Astrocyte (in vitro differentiated cells and primary cell): ENCODE data around the gene ZNF586. TPM values are rescaled to one million over a fixed set of nuclear protein-coding genes. Genes with fewer than 3 reads are reported as not detected.
A peak's percentile ranks its signal among the peaks of the same experiment; 100 is the strongest.
"Not testable (repeated sequence)": the region's sequence is repeated elsewhere in the genome, so short reads cannot be mapped to it uniquely, and the experiment has no call there.

Experiments used
- DNase-seq: peaks from one replicate; pipeline ENCODE4 v3.0.0-alpha.2; 2010; ENCODE audit warnings: low read depth
- FAIRE-seq: peaks from 2 replicates; lab custom pipeline; 2011; peaks lifted over from hg19 to GRCh38; lab: Jason Lieb, UNC
- H2AFZ ChIP-seq: 2 replicates; pipeline ENCODE4 v1.6.0; 2012; ENCODE audit warnings: low read depth, low read length, inconsistent platforms
- H3K27ac ChIP-seq: 2 replicates; pipeline ENCODE4 v1.5.1; 2011; ENCODE audit warnings: low read depth, low read length, inconsistent platforms
- H3K27me3 ChIP-seq: 2 replicates; pipeline ENCODE4 v1.6.0; 2011; ENCODE audit warnings: low read length, inconsistent platforms; ENCODE audit not compliant: insufficient read depth
- H3K36me3 ChIP-seq: 2 replicates; pipeline ENCODE4 v1.5.1; 2011; ENCODE audit warnings: low read length, inconsistent platforms; ENCODE audit not compliant: insufficient read depth
- H3K4me1 ChIP-seq: 2 replicates; pipeline ENCODE4 v1.5.1; 2011; ENCODE audit warnings: low read length, inconsistent platforms; ENCODE audit not compliant: insufficient read depth
- H3K4me2 ChIP-seq: 2 replicates; pipeline ENCODE4 v1.6.0; 2012; ENCODE audit warnings: low read length, inconsistent platforms
- H3K4me3 ChIP-seq: 2 replicates; pipeline ENCODE4 v1.5.1; 2011; ENCODE audit warnings: low read depth, mild to moderate bottlenecking, low read length, inconsistent platforms; ENCODE audit not compliant: insufficient read depth
- H3K79me2 ChIP-seq: 2 replicates; pipeline ENCODE4 v1.6.0; 2012; ENCODE audit warnings: mild to moderate bottlenecking, low read length, inconsistent platforms; ENCODE audit not compliant: insufficient read depth
- H3K9ac ChIP-seq: 2 replicates; pipeline ENCODE4 v1.6.0; 2012; ENCODE audit warnings: mild to moderate bottlenecking, low read length, inconsistent platforms
- H3K9me3 ChIP-seq: 2 replicates; pipeline ENCODE4 v1.5.1; 2012; ENCODE audit warnings: low read depth, mild to moderate bottlenecking, low read length, inconsistent platforms; ENCODE audit not compliant: insufficient read depth
- H4K20me1 ChIP-seq: 2 replicates; pipeline ENCODE4 v1.6.0; 2012; ENCODE audit warnings: low read length, inconsistent platforms; ENCODE audit not compliant: insufficient read depth
- H3K27ac Mint-ChIP-seq: one replicate; pipeline ENCODE4 v1.8.0; 2021; ENCODE audit warnings: mild to moderate bottlenecking, mixed read lengths; ENCODE audit not compliant: unreplicated experiment
- H3K27me3 Mint-ChIP-seq: one replicate; pipeline ENCODE4 v1.8.0; 2021; ENCODE audit warnings: low read depth, mixed read lengths; ENCODE audit not compliant: unreplicated experiment
- H3K36me3 Mint-ChIP-seq: one replicate; pipeline ENCODE4 v1.8.0; 2021; ENCODE audit warnings: low read depth, mixed read lengths; ENCODE audit not compliant: unreplicated experiment
- H3K4me1 Mint-ChIP-seq: one replicate; pipeline ENCODE4 v1.8.0; 2021; ENCODE audit warnings: low read depth, mixed read lengths; ENCODE audit not compliant: unreplicated experiment
- H3K4me3 Mint-ChIP-seq: one replicate; pipeline ENCODE4 v1.8.0; 2021; ENCODE audit warnings: mild to moderate bottlenecking, moderate library complexity, mixed read lengths; ENCODE audit not compliant: unreplicated experiment
- H3K9me3 Mint-ChIP-seq: one replicate; pipeline ENCODE4 v1.8.0; 2021; ENCODE audit warnings: mild to moderate bottlenecking, mixed read lengths; ENCODE audit not compliant: unreplicated experiment
- CTCF ChIP-seq: IDR thresholded peaks from 2 replicates; pipeline ENCODE4 v1.5.1; 2011; ENCODE audit warnings: low read depth, mild to moderate bottlenecking, inconsistent platforms, low read length, moderate library complexity; ENCODE audit not compliant: insufficient read depth
- EZH2 ChIP-seq: IDR thresholded peaks from 2 replicates; pipeline ENCODE4 v1.6.1; 2012; ENCODE audit warnings: mild to moderate bottlenecking, low read length, inconsistent platforms; ENCODE audit not compliant: insufficient read depth
- total RNA-seq: library from RNA; stranded (reverse); gene quantifications from 2 replicates; pipeline ENCODE4 v1.2.1, GENCODE V29; 2021

ZNF586 gene
- total RNA-seq, 1 donor from 2014 or later = 11.5 TPM

GRCh38 chr19:57788114-57788692 is 18.7 kb downstream of the ZNF586 start:
- peak overlapping the region; percentile 4 for H3K4me3 Mint-ChIP-seq
- H3K27ac Mint-ChIP-seq = peak overlapping the region; percentile 2
- TF ChIP-seq CTCF (no peak), EZH2 (no peak)
- H3K4me3 ChIP-seq = no peak overlapping the region
- peaks cover 8% of the 10 kb centered on the region for H3K36me3 ChIP-seq
- H4K20me1 ChIP-seq = no peaks in the 10 kb centered on the region
- FAIRE-seq (no peak), DNase-seq (no peak)
- H3K4me1 ChIP-seq = no peaks in the 10 kb centered on the region
- no peaks in the 10 kb centered on the region for H3K9me3 Mint-ChIP-seq
- no peak overlapping the region for H3K4me2 ChIP-seq
- no peaks in the 10 kb centered on the region for H3K4me1 Mint-ChIP-seq
- H2AFZ ChIP-seq = no peak overlapping the region
- H3K27me3 ChIP-seq = no peaks in the 10 kb centered on the region
- peaks cover 25% of the 10 kb centered on the region for H3K79me2 ChIP-seq
- H3K27me3 Mint-ChIP-seq = no peaks in the 10 kb centered on the region
- H3K36me3 Mint-ChIP-seq = peaks cover 41% of the 10 kb centered on the region
- no peak overlapping the region for H3K9ac ChIP-seq
- H3K27ac ChIP-seq = no peak overlapping the region
- H3K9me3 ChIP-seq = peaks cover 14% of the 10 kb centered on the region

- no peak overlapping the region for H3K27ac Mint-ChIP-seq
- no peaks in the 10 kb centered on the region for H3K9me3 Mint-ChIP-seq
- no peaks in the 10 kb centered on the region for H3K27me3 Mint-ChIP-seq
- peaks cover 14% of the 10 kb centered on the region for H3K9me3 ChIP-seq
- H2AFZ ChIP-seq = no peak overlapping the region
- no peak for TF ChIP-seq CTCF
- TF ChIP-seq EZH2 = no peak
- H3K4me1 ChIP-seq = no peaks in the 10 kb centered on the region
- no peak overlapping the region for H3K4me3 Mint-ChIP-seq
- H3K27ac ChIP-seq = no peak overlapping the region
- H3K36me3 Mint-ChIP-seq = peaks cover 41% of the 10 kb centered on the region
- no peaks in the 10 kb centered on the region for H3K4me1 Mint-ChIP-seq
- H3K4me3 ChIP-seq = no peak overlapping the region
- H4K20me1 ChIP-seq = no peaks in the 10 kb centered on the region
- no peak overlapping the region for H3K9ac ChIP-seq
- H3K36me3 ChIP-seq = peaks cover 8% of the 10 kb centered on the region
- DNase-seq (no peak), FAIRE-seq (no peak)
- H3K79me2 ChIP-seq = peaks cover 33% of the 10 kb centered on the region
- no peaks in the 10 kb centered on the region for H3K27me3 ChIP-seq
- H3K4me2 ChIP-seq = no peak overlapping the region
These were observed 19.8 kb downstream of the ZNF586 start for GRCh38 chr19:57789288-57789687.

- DNase-seq, H3K27ac ChIP-seq, H3K4me1 ChIP-seq, H3K4me3 ChIP-seq, H3K4me2 ChIP-seq, H3K4me1 Mint-ChIP-seq, H3K9me3 ChIP-seq, H3K9ac ChIP-seq, H3K9me3 Mint-ChIP-seq, H4K20me1 ChIP-seq, H3K4me3 Mint-ChIP-seq, H3K27me3 ChIP-seq, H3K27ac Mint-ChIP-seq, FAIRE-seq, H3K27me3 Mint-ChIP-seq, H2AFZ ChIP-seq: not testable (repeated sequence)
- H3K79me2 ChIP-seq = peaks cover 39% of the 10 kb centered on the region
- H3K36me3 Mint-ChIP-seq = peaks cover 23% of the 10 kb centered on the region
- peaks cover 13% of the 10 kb centered on the region for H3K36me3 ChIP-seq
These were observed 27.1 kb downstream of the ZNF586 start for GRCh38 chr19:57796580-57796979.
